ENCODE results near the gene RAMAC. TPM values are rescaled to one million over a fixed set of nuclear protein-coding genes. Genes with fewer than 3 reads are reported as not detected.

RAMAC gene
- total and polyA plus RNA-seq, 2 of the 4 experiments (the other 2 are of a cell fraction): 23.6 to 29.6 TPM

Other genes with a start within 250 kb of the RAMAC start
- gene FSD2, start 180.1 kb upstream of the RAMAC start, total RNA-seq (2012; rRNA removed): not detected in 2 replicates
- not detected in 2 replicates for gene FSD2, start 180.1 kb upstream of the RAMAC start, polyA plus RNA-seq (2012; rRNA removed)
- gene WHAMM, start 176.6 kb upstream of the RAMAC start, total RNA-seq (2012; rRNA removed): 1.4 and 1.9 TPM in 2 replicates
- gene WHAMM, start 176.6 kb upstream of the RAMAC start, polyA plus RNA-seq (2012; rRNA removed): 3.8 and 4.1 TPM in 2 replicates
- 0.54 and 0.56 TPM in 2 replicates for gene HOMER2, start 33.5 kb upstream of the RAMAC start, total RNA-seq (2012; rRNA removed)
- 0.79 and 0.92 TPM in 2 replicates for gene HOMER2, start 33.5 kb upstream of the RAMAC start, polyA plus RNA-seq (2012; rRNA removed)
- gene C15orf40, start 25.4 kb downstream of the RAMAC start, total RNA-seq (2012; rRNA removed): 4.4 and 7.0 TPM in 2 replicates
- 10.7 and 12.3 TPM in 2 replicates for gene C15orf40, start 25.4 kb downstream of the RAMAC start, polyA plus RNA-seq (2012; rRNA removed)
- 78.7 and 90.5 TPM in 2 replicates for gene BTBD1, start 81.0 kb downstream of the RAMAC start, total RNA-seq (2012; rRNA removed)
- gene BTBD1, start 81.0 kb downstream of the RAMAC start, polyA plus RNA-seq (2012; rRNA removed): 32.8 and 39.3 TPM in 2 replicates
- 1.6 and 1.9 TPM in 2 replicates for gene TM6SF1, start 121.4 kb downstream of the RAMAC start, total RNA-seq (2012; rRNA removed)
- 1.3 and 1.9 TPM in 2 replicates for gene TM6SF1, start 121.4 kb downstream of the RAMAC start, polyA plus RNA-seq (2012; rRNA removed)
- 9.5 and 31.4 TPM in 2 replicates for gene HDGFL3, start 221.6 kb downstream of the RAMAC start, total RNA-seq (2012; rRNA removed)
- gene HDGFL3, start 221.6 kb downstream of the RAMAC start, polyA plus RNA-seq (2012; rRNA removed): 18.1 and 19.6 TPM in 2 replicates